DMS53 (cell line): ENCODE measurements around the gene PARD6A.

ENCODE experiments used
- DNase-seq: peaks from one replicate; lab custom pipeline; 2025; lab: John Stamatoyannopoulos, UW

The PARD6A gene

DNA sequence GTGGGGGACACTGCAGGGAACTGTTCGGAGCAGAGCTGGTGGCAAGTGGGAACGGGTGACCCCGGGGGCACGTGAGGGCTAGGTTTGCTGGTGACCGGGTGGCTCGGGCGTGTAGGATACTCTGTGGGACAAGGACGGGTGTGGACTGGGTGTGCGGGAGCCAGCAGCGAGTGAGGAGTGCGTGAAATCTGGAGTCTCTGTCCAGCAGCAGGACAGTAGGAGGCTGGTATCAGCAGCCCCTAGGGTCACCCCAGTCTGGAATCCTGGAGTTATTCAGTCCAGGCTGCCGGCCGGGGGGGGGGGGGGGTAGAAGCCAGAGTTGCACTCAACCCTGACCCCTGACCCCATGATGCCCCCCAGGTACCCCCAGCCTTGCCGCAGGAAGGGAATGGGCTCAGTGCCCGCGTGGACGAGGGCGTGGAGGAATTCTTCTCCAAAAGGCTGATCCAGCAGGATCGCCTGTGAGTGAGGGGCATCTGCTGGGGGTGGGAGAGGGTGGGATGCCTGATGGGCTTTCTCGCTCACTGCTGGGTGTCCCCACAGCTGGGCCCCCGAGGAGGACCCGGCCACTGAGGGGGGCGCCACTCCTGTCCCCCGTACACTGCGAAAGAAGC, 6.9 kb upstream of the PARD6A start:
- DNase-seq, result no peak

DNA sequence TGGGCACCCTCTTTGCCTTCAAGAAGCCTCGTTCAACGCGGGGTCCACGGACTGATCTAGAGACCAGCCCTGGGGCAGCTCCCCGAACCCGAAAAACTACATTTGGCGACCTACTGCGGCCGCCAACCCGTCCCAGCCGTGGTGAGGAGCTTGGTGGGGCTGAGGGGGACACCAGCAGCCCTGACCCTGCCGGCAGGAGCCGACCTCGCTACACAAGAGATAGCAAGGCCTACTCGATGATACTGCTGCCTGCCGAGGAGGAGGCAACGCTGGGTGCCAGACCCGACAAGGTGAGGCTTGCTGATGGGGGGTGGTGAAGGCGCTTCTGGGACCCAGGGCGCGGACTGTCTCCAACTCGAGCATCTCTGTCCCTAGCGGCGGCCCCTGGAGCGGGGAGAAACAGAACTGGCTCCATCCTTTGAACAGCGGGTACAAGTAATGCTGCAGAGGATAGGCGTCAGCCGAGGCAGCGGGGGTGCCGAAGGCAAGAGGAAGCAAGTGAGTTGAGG, 6.3 kb upstream of the PARD6A start:
- no peak for DNase-seq

DNA sequence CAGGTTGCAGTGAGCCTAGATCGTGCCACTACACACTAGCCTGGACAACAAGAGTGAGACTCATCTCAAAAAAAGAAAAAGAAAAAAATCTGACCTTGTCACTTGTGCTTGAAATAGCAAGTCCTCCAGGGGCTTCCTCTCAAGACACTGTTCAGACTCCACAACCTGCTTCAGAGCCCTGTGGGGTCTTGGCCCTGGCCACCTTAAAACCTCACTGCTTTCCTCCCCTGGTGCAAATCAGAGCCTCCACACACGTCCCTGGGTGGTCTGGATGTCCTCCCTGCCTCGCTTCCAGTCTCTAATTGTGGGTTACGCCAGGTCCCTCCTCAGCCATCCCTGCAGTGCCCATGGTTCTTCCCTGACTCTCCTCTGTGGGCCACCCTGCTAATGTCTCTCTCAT, 5.4 kb upstream of the PARD6A start:
- DNase-seq, result no peak

DNA sequence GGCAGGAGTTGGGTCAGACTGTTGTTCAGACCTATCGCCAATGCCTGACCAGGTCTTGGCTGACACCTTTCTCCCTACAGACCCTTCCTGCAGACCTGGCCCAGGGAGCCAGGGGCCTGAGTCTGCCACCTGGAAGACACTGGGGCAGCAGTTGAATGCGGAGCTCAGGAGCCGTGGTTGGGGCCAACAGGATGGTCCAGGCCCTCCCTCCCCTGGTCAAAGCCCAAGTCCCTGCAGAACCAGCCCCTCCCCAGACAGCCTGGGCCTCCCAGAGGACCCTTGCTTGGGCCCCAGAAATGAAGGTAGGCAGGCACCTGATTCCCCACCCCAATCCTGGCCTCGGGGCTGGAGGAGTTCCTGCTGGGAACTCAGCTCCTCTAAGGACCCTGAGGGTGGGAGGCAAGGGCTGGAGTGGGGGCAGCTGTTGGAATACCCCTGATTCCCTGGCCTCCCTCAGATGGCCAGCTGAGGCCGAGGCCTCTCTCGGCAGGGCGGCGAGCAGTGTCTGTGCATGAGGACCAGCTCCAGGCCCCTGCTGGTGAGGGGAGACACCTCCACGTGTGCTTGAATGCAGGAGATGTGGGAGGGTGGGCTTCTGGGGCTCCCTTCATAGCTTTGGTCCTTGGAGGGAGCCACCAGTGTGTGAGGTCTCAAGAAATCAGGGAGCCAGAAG, 4.3 kb upstream of the PARD6A start:
- DNase-seq, result no peak

DNA sequence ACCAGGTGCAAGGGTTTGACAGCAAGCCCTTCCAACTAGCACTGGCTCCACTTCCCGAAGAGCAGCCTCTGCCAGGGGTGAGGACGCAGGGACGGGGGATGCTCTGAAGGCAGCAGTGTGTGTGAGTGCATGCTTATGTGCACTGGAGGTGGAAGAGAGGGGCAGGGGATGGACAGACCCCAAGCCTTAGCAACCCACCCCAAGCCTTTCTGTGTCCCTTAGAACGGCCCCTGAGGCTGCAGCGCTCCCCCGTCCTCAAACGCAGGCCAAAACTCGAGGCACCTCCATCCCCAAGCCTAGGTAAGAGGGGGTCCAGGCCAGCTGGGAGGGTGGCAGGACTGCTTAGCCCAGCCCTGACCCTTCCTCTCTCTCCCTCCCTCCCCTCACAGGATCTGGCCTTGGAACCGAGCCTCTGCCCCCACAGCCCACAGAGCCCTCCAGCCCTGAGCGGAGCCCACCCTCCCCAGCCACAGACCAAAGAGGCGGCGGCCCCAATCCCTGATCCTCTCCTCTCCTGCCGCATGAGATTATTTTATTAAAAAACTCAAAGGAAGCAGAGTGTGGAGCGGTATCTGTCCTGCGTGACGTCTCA, 3.6 kb upstream of the PARD6A start:
- DNase-seq, result no peak

DNA sequence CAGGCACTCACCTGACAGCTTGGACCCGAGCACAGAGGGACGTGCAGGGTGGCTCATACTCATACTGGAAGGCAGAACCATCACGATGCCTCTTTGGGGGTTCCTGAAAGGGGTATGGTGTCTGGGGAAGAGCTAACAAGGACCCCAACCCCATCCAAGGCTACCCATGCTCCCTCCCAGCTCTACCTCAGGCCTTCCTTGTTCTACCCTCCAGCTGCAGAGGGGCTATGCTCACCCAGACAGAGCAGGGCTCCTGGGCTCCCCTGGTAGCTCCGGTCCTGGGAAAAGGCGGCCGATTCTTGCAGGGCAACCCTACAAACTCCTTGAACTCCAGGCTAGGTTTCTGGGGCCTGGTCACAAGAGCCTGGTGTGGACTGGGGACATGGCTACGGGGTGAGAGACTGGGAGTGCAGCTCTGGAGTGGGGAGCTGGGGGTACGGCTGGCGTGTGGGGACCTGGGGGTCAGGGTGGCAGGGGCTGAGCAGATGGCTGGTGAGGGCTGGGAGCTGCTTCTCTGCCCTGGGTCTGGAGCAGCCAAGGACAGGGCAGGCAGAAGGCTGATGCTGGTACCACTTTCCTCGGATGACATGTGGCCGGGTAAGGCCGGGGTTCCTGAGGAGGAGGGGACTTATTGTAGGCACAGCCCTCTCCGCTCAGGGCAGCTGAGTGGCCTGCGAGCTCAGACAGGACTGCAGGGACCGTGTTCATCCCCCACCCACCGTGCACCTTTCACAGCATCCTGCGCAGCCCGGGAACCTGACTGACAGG, 2.8 kb upstream of the PARD6A start:
- DNase-seq, result no peak

DNA sequence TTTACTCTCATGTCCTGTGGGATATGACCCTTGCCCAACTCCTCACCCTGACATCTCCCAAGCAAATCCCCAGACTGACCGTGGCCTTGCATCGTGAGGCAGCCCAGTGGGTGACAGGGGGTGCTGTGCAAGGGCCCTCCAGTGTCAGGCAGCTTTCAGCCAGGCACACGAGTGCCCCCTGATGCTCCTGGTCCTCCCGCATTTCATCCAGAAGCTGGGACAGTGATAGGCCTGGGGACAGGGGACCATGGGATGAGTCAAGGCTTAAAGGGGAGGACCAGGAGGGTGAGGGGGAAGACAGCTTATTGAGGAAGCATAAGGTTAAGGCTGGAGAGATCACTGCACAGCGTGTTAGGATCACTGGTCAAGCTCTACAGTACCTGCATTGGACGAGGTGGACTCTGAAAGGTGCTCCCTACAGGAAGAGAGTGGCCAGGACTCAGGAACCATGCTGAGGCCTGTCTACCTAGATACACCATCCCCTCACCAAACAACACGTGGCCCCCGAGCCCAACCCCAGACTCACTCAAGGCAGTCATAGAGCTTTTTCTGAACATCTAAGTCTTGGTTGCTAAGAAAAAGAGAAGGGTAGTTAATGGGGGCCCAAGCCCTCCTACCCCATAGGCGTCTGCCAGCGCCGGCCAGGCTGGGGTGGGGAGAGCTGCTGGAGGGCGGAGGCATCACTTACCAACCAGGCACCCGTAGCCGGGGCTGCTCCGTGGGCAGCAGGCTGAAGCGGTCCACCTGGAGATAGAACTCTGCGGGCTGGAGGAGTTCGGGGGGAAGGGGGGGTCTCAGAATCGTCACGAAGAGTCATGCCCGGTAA, 1.7 kb upstream of the PARD6A start:
- peak; percentile 36 for DNase-seq

DNA sequence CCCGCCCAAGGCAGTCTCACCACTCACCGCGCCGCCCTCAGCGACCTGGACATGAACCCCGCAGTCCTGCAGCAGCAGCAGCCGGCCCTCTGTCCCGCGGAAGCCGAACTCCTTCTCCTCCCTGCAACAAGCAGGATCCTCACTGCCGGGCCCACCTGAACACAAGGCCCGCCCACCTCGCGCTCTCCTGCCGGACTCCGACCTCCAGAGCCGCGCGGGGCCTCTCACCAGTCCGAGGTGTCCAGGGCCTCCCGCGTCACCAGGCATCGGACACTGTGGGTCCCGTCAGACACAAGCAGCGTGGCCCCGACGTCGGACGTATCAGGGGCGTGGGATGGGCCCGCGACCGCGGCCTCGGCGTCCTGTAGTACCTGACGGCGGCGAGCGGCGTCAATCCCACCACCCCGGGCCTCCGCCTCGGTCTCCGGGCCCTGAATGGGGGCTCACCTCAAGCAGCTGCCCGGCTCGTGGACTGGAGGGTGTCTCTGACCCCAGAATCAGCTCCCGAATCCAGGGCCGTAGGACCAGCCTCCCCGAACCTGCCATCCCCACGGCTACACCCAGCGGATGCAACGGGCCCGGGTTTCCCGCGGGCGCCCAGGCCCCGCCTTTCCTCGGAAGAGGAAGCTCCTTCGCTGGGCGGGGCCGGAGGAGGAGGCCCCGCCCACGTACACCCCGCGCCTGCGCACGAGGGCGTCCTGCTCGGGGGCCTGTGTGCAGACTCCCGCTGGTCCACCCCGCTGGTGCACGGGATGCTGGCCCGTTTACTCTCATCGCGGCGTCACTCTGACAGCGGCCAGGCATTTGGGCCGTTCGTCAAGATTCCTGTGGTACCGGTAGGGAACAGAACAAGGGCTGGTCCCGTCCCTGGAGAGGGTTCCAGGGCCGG, 841 bp upstream of the PARD6A start, which contains the start of gene ACD:
ACD (minus strand) TSS at position 586 of the 889 bp plus-strand sequence; CDS start at position 546, 40 bp downstream.
- DNase-seq, result peak; percentile 94

DNA sequence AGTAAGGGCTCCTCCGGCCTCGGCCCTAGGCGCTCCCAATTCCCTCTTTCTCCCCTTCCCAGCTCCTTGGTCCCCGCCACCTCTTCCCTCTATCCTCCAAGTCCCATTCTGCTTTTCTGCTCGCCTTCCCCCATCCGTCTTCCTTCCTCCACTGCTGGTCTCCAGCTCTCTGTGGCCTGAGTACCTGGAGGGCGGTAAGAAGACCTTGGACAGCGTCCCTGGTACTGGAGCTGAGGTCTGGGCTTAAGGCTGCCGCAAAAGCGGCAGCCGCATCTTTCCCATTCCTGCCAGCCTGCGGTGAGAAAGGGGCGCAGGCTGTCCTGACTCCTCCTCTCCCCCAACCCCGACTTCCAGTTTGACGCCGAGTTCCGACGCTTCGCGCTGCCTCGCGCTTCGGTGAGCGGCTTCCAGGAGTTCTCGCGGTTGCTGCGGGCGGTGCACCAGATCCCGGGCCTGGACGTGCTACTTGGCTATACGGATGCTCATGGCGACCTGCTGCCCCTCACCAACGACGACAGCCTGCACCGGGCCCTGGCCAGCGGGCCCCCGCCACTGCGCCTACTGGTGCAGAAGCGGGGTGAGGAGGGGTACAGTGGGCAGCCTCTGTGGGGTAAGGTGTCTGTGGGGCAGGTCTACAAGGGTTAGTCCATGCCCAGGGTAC, 471 bp downstream of the PARD6A start:
- peak; percentile 76 for DNase-seq

DNA sequence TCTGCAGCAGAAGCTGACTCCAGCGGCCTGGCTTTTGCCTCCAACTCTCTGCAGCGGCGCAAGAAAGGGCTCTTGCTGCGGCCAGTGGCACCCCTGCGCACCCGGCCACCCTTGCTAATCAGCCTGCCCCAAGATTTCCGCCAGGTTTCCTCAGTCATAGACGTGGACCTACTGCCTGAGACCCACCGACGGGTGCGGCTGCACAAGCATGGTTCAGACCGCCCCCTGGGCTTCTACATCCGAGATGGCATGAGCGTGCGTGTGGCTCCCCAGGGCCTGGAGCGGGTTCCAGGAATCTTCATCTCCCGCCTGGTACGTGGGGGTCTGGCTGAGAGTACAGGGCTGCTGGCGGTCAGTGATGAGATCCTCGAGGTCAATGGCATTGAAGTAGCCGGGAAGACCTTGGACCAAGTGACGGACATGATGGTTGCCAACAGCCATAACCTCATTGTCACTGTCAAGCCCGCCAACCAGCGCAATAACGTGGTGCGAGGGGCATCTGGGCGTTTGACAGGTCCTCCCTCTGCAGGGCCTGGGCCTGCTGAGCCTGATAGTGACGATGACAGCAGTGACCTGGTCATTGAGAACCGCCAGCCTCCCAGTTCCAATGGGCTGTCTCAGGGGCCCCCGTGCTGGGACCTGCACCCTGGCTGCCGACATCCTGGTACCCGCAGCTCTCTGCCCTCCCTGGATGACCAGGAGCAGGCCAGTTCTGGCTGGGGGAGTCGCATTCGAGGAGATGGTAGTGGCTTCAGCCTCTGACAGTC, 1.3 kb downstream of the PARD6A start:
- no peak for DNase-seq

DNA sequence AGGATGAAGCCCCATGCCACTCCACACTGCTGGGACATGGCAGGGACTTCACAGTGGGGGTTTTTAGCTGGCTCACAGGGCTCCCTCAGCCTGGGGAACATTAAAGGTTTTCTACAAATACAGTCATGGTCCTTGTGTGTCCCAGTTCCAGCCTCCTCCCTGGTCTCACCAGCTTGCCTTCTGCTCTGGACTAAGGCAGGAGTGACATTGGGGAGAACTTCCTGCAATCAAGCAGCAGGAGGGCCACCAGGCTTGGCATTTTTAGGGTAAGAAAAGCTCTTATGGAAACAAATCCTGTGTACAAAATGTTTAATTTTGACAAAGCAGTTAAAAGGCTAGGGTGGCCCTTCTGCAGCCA, 1.9 kb downstream of the PARD6A start:
- no peak for DNase-seq

DNA sequence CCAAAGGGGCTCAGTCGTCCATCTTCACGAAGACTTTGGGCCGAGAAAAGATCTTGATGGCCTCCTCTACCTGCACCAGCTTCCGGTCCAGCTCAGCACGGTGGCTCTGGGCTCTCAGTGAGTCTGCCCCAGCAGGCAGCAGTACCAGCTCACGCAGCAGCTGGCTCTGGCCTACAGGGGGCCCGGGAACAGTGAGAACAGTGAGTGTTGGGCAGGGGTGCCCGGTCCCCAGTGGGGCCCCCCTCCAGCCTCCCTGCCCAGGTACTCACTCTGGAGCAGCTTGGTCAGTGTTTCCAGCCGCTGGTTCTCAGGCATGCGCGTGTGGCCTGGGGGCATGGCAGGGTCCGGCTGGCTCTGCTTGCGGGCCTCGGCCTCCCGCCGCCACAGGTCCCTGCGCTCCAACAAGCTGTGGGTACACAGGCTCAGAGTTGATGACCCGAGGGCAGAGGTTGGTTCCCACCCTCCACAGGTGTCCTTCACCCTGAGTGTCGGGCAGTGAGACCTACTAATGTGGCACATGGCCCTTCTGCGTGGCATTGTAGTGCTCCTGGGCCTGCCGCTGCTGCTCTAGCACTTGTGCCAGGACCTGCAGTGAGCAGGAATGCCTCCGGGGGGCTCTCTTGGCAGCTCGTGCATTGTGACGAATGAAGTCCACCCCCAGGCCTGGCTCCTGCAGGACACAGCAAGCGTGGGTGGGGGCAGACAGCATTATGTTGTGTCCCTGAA, 2.6 kb downstream of the PARD6A start:
- peak; percentile 49 for DNase-seq

DNA sequence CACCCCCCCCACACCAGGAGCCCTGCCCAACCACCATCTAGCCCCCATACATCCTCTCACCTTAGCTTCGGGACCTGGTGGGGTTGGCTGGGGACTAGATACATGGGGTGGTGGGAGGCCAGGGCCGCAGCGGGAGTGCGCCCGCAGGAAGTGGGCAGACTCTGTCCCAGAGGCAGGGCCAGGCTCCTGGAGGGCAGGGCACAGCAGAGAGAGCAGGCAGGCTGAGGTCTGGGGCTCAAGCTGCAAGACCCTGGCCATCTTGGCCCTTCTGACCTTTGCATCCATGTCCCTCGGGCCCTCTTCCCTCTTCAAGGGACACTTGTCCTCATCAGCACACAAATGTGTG, 3.1 kb downstream of the PARD6A start:
- DNase-seq, result no peak

DNA sequence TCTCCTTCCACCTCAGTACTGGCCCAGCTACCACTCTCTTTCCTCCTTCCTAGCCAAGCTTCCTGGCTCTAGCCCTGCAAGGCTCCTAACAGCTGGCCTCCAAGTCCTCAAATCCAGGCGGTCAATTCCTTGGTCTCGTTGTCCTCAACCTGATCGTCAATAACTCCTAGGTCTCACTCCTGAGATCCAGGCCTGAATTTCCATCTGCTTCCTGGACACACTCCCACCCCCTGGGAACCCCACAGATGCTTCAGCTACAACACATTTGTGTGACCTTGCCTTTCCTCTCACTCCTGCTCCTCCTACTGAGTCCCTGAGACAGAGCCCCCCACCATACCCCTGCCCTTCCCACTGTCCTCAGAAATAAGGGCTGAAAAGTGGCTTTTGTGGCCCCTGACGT, 3.5 kb downstream of the PARD6A start:
- no peak for DNase-seq

DNA sequence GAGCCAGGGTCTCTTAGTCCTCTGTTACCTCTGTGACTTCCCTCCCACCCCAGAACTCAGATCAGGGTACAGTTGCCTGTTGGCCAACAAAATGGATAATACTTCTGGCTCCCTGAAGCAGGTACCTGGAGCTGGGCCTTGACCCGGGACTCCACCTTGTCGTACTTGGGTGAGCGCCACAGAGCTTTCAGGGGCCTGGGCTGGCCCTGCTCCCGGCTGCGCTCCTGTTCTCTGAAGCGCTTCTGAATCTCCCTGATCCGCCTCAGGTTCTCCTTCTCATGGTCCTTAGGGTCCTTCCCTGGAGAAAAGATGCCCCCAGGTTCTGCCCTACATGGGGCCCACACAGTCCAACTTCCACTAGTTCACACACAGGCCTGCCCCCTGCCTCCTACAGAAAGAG, 4.1 kb downstream of the PARD6A start:
- no peak for DNase-seq

DNA sequence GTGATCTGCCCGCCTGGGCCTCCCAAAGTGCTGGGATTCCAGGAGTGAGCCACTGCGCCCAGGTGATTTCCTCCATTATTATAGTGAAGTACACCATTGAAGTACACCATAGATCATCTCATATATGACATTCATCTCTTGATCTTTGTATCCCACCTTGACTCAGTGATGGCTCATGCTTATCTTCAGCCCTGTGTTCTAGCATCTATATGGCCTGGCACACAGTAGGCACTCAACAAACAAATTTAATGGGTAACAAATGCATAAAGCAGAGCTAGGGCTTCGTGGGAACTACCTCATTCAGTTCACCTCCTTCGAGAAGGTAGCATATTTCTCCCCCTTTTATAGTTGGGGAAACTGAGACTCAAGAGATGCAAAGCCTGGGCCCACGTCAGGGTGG, 4.8 kb downstream of the PARD6A start:
- no peak for DNase-seq

DNA sequence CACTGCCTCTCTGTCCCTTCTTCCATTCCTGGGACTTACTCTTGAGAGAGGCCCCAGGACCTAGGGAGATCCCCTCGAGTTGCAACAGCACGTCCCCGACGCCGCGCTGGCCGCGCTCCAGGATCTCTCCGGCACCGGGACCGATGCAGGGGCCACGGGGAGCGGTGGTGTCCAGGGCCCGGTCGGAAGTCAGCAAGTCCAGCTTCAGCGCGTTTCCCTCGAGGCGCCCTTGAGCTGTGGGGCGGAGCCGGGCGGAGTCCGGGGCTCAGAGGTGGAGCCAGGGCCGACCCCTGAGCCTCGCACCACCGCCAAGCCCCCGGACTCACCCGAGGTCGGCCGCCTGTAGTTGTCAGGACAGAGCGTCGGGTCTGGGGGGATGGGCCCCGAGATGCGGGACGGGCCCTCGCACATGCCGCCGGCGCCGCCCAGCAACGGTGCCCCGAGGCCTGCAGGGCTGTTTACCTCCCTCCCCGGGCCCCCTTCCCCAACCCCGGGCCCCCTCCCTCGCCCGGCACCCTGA, 5.3 kb downstream of the PARD6A start:
- peak; percentile 70 for DNase-seq
